HUES6 (cell line): Measurements from ENCODE around the gene TMEM151B.
"Not testable (repeated sequence)": the region's sequence is repeated elsewhere in the genome, so short reads cannot be mapped to it uniquely, and the experiment has no call there.

Experiments
- H3K27ac ChIP-seq: 2 replicates; pipeline ENCODE4 v1.7.0; 2013; ENCODE audit warnings: low read depth, mild to moderate bottlenecking, low read length, inconsistent platforms
- H3K27me3 ChIP-seq: 2 replicates; pipeline ENCODE4 v1.6.1; 2013; ENCODE audit warnings: low read length; ENCODE audit not compliant: control insufficient read depth, insufficient read depth
- H3K36me3 ChIP-seq: 2 replicates; pipeline ENCODE4 v1.6.1; 2013; ENCODE audit warnings: low read length; ENCODE audit not compliant: control insufficient read depth, insufficient read depth
- H3K4me1 ChIP-seq: 2 replicates; pipeline ENCODE4 v1.6.1; 2013; ENCODE audit warnings: low read length; ENCODE audit not compliant: control insufficient read depth, insufficient read depth
- H3K4me3 ChIP-seq: 2 replicates; pipeline ENCODE4 v1.5.1; 2013; ENCODE audit warnings: low read depth, low read length
- H3K9ac ChIP-seq: one replicate; pipeline ENCODE4 v1.6.1; 2013; ENCODE audit warnings: mild to moderate bottlenecking, low read length
- H3K9me3 ChIP-seq: 2 replicates; pipeline ENCODE4 v1.6.1; 2013; ENCODE audit warnings: low read depth, low read length; ENCODE audit not compliant: control insufficient read depth, insufficient read depth

Gene TMEM151B

DNA sequence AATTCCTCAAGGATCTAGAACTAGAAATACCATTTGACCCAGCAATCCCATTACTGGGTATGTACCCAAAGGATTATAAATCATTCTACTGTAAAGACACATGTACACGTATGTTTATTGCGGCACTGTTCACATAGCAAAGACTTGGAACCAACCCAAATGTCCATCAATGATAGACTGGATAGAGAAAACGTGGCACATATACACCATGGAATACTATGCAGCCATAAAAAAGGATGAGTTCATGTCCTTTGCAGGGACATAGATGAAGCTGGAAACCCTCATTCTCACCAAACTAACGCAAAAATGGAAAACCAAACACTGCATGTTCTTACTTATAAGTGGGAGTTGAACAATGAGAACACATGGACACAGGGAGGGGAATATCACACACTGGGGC lies 76.6 kb downstream of the TMEM151B start:
- H3K36me3 ChIP-seq, H3K4me3 ChIP-seq, H3K9ac ChIP-seq, H3K27ac ChIP-seq, H3K9me3 ChIP-seq: not testable (repeated sequence)
- peaks cover 24% of the 10 kb centered on the region for H3K27me3 ChIP-seq
- peaks cover 13% of the 10 kb centered on the region for H3K4me1 ChIP-seq

DNA sequence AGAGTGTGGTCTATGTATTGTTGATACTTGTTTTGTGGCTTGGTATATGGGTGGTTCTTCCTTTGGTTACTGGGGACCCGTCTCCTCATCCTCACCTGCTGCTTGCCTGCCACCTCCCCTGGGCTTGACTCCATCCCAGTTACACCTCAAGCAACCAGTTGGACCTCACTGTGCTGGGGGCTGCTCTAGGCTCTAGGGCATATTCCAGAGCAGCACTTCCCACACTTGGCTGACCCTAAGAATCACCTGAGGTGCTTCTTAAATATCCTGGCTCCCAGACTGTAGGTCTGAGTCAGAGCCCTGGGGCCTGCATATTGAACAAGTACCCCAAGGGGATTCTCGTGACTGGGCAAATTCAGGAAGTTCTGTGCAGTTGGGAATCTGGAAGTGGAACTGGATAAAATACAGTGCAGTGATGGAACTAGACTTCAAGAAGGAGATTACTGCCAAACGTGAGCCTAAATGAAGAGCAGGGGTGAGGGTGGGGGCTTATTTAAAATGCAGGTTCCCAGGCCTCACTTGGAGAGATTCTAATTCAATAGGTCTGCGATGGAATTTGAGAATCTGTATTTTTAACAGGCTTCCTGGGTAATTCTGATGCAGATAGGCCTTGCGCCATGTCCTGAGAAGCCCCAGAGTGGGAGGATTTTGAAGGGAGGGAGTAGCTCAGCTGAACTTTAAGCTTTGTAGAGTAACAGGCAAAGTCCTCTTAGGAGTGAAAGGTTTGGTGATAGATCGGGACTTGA lies 79.8 kb downstream of the TMEM151B start:
- no peaks in the 10 kb centered on the region for H3K36me3 ChIP-seq
- no peak overlapping the region for H3K4me3 ChIP-seq
- H3K9me3 ChIP-seq = no peaks in the 10 kb centered on the region
- H3K9ac ChIP-seq = peak overlapping the region; percentile 19
- H3K27me3 ChIP-seq = no peaks in the 10 kb centered on the region
- H3K4me1 ChIP-seq = peaks cover 11% of the 10 kb centered on the region
- H3K27ac ChIP-seq = no peak overlapping the region

DNA sequence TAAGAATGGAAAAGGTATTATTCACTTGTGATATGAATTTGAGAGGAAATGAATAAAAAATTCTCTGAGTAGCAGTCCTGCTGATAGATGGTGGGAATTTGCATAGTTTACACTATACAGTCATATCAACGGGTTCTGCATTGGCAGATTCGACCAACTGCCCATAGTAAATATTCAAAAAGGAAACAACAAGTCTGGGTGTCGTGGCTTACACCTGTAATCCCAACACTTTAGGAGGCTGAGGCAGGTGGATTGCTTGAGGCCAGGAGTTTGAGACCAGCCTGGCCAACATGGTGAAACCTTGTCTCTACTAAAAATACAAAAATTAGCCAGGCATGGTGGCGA lies 80.4 kb downstream of the TMEM151B start:
- H3K9ac ChIP-seq, H3K4me3 ChIP-seq, H3K27me3 ChIP-seq, H3K27ac ChIP-seq, H3K9me3 ChIP-seq, H3K36me3 ChIP-seq: not testable (repeated sequence)
- H3K4me1 ChIP-seq = peaks cover 11% of the 10 kb centered on the region

DNA sequence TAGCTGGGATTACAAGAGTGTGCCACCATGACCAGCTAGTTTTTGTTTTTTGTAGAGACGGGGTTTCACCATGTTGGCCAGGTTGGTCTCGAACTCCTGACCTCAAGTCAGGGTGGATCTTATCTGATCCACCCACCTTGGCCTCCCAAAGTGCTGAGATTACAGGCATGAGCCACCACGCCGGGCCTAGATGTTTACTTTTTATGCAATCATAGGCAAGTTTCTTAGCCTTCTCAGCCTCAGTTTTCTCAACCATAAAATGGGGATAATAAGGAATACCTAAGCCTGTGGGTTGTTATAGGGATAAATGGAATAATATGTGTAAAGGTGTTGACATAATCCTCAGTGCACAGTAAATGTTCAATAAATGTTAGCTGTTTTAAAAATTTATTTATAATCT lies 82.0 kb downstream of the TMEM151B start:
- Histone ChIP-seq H3K27me3 (no peaks in the 10 kb centered on the region; the same call in 1 of the 2 replicates), H3K9ac (no peak overlapping the region), H3K4me1 (peaks cover 11% of the 10 kb centered on the region), H3K36me3 (no peaks in the 10 kb centered on the region), H3K9me3 (peaks cover 4% of the 10 kb centered on the region; the same call in 1 of the 2 replicates), H3K27ac (no peak overlapping the region), H3K4me3 (no peak overlapping the region)

DNA sequence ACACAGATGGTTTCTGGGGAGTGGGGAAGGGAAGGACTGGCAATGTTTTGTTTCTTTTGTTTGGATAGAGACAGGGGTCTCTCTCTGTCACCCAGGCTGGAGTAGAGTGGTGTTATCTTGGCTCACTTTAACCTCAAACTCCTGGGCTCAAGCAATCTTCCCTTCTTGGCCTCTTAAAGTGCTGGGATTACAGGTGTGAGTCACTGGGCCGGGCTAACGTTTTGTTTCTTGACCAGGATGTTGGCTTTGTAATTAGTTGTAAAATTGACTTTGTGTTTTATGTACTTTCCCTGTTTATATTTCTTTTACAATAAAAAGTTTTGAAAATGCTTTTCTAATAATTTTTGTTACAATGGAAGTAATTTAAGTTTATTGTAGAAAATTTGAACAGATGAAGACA lies 83.1 kb downstream of the TMEM151B start:
- Histone ChIP-seq H3K4me3 (no peak overlapping the region), H3K9ac (no peak overlapping the region), H3K4me1 (peaks cover 11% of the 10 kb centered on the region), H3K27ac (no peak overlapping the region), H3K27me3 (no peaks in the 10 kb centered on the region; the same call in 1 of the 2 replicates), H3K9me3 (peaks cover 4% of the 10 kb centered on the region; the same call in 1 of the 2 replicates), H3K36me3 (no peaks in the 10 kb centered on the region)

DNA sequence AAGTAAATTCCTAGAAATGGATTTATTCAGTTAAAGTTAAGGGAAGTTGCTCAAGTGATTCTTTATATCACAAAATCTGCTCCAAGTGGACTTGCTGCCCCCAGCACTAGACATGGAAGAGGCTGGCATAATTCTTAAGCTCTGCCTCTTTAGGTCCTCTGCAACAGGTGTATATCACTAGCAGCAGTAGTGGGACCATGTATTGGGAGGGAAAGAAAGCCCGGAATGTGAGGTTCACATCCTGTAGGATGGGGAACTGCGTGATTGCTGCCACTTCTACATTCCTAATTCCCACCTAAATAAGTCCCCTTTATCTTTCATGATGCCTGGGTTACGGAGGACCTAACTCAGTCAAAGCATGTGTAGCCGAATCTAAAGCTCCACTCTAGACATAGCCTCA lies 85.4 kb downstream of the TMEM151B start:
- Histone ChIP-seq H3K9ac (no peak overlapping the region), H3K27ac (no peak overlapping the region), H3K4me1 (no peaks in the 10 kb centered on the region), H3K36me3 (no peaks in the 10 kb centered on the region), H3K27me3 (no peaks in the 10 kb centered on the region; the same call in 1 of the 2 replicates), H3K4me3 (no peak overlapping the region), H3K9me3 (peaks cover 4% of the 10 kb centered on the region; the same call in 1 of the 2 replicates)

DNA sequence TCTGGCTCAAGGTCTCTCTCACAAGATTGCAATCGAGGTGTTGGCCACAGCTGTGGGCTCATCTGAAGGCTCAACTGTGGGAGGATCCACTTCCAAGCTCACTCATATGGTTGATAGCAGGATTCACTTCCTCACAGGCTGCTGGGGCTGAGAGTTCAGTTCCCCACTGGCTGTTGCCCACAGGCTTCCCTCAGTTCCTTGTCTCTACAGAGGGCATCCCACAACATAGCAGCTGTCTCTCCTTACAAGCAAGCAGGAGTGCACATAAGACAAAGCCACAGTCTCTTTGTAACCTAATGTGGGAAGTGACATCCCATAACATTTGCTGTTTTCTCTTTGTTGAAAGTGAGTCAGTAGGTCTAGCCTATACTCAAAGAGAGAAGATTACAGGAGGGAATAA lies 86.2 kb downstream of the TMEM151B start:
- Histone ChIP-seq H3K36me3 (no peaks in the 10 kb centered on the region), H3K27ac (no peak overlapping the region), H3K4me1 (no peaks in the 10 kb centered on the region), H3K9ac (no peak overlapping the region), H3K9me3 (peaks cover 4% of the 10 kb centered on the region; the same call in 1 of the 2 replicates), H3K4me3 (no peak overlapping the region), H3K27me3 (no peaks in the 10 kb centered on the region; the same call in 1 of the 2 replicates)
